Gastrocnemius medialis (tissue), 4 donors: ENCODE results near the gene SMARCA4. TPM values are rescaled to one million over a fixed set of nuclear protein-coding genes. Genes with fewer than 3 reads are reported as not detected.
"Not testable (repeated sequence)": the region's sequence is repeated elsewhere in the genome, so short reads cannot be mapped to it uniquely, and the experiment has no call there.

ENCODE experiments used
- ATAC-seq, 2 donors: fragments of 150-250 bp; one replicate each; pipeline ENCODE4 v1.9.1; 2016
- DNase-seq, 2 donors: peaks; one replicate each; pipeline ENCODE4 v3.0.0-alpha.2; 2019
- H3K27ac ChIP-seq, 4 donors: fragments of 200-600 bp; sonication (generic); 1 replicate in 1 of 4; 2 replicates in 3 of 4; pipeline ENCODE4 v1.5.1; 2016 to 2018; ENCODE audit warnings: mild to moderate bottlenecking in 2 of 4, moderate library complexity in 1 of 4
- H3K27me3 ChIP-seq, 3 donors: fragments of 200-600 bp; sonication (generic) in 2 of 3; 1 replicate in 1 of 3; 2 replicates in 2 of 3; pipeline versions ENCODE4 v1.5.1 to v1.6.0; 2016 to 2019; ENCODE audit warnings: mild to moderate bottlenecking in 1 of 3, moderate library complexity in 1 of 3
- H3K36me3 ChIP-seq, 2 donors: fragments of 200-600 bp; sonication (generic) in 1 of 2; one replicate each; pipeline ENCODE4 v1.5.1; 2017 to 2018
- H3K4me1 ChIP-seq, 2 donors: fragments of 200-600 bp; sonication (generic) in 1 of 2; one replicate each; pipeline ENCODE4 v1.5.1; 2016 to 2017; ENCODE audit warnings: mild to moderate bottlenecking in 2 of 2
- H3K4me3 ChIP-seq, 4 donors: fragments of 200-600 bp; sonication (generic) in 3 of 4; 1 replicate in 1 of 4; 2 replicates in 3 of 4; pipeline ENCODE4 v1.5.1; 2016 to 2019; ENCODE audit warnings: mild to moderate bottlenecking in 2 of 4
- H3K9me3 ChIP-seq, 3 donors: fragments of 200-600 bp; sonication (generic) in 2 of 3; 1 replicate in 1 of 3; 2 replicates in 2 of 3; pipeline ENCODE4 v1.5.1; 2016 to 2019
- CTCF ChIP-seq, 5 experiments: fragments of 450-650 bp in 3 of 5; fragments of 200-600 bp in 2 of 5; sonication (generic) in 2 of 5; IDR thresholded peaks in 4 of 5; conservative IDR thresholded peaks in 1 of 5; 1 replicate in 4 of 5; 2 replicates in 1 of 5; pipeline ENCODE4 v1.5.1; 2016 to 2019; ENCODE audit warnings: antibody characterized with exemption in 5 of 5, mild to moderate bottlenecking in 3 of 5, moderate library complexity in 3 of 5
- POLR2A ChIP-seq, 2 donors: fragments of 450-650 bp; IDR thresholded peaks; one replicate each; pipeline ENCODE4 v1.6.1; 2017; ENCODE audit warnings: antibody characterized with exemption in 2 of 2, mild to moderate bottlenecking in 2 of 2, moderate library complexity in 2 of 2
- in situ Hi-C, 4 donors: fragments of 200-750 bp; cut with MboI; loops; one replicate each; pipeline versions ENCODE4 v1.15.0 to v1.8.0; 2017; ENCODE audit warnings: low sequenced_read_pairs in 4 of 4
- intact Hi-C: fragments of 100-400 bp; cut with DNase I; formaldehyde crosslinking; loops from one replicate; pipeline ENCODE4 v1.15.1; 2023; ENCODE audit warnings: low total_unique reads
- total RNA-seq, 4 donors: library from RNA; depleted of rRNA; stranded (reverse); fragments of >200 nt; gene quantifications; one replicate each; pipeline versions ENCODE4 v1.1.0 to v1.2.3, GENCODE V29; 2016

The SMARCA4 gene
- total RNA-seq, 4 donors from 2014 or later = 24.0 to 72.6 (median 68.7) TPM

GRCh38 chr19:11093689-11094238 lies 132.9 kb downstream of the SMARCA4 start:
- Histone ChIP-seq H3K27ac (peak overlapping the region; percentile 79 to 85 (median 82)), H3K27me3 (peaks cover 20 to 36% (median 29%) of the 10 kb centered on the region in 3 donors), H3K4me1 (peaks cover 5 to 15% of the 10 kb centered on the region in 2 donors), H3K9me3 (no peaks in the 10 kb centered on the region), H3K36me3 (no peaks in the 10 kb centered on the region), H3K4me3 (no peak overlapping the region)
- TF ChIP-seq CTCF (IDR thresholded peaks at IDR 0.05 in 4 of 5, conservative IDR thresholded peaks at IDR 0.05 in 1 of 5) (no peak), POLR2A (IDR thresholded peaks at IDR 0.05) (no peak)
- in situ Hi-C loops (no loop called here), intact Hi-C loops (loop anchor here (5.0 kb wide), 1 partner anchor 56 kb away; no protein-coding TSS in a partner anchor)
- ATAC-seq = no peak
- DNase-seq = no peak

- DNase-seq = no peak
- Histone ChIP-seq H3K27ac (peak overlapping the region; percentile 50 to 85 (median 81)), H3K36me3 (no peaks in the 10 kb centered on the region), H3K27me3 (peaks cover 12 to 28% (median 22%) of the 10 kb centered on the region in 3 donors), H3K4me3 (no peak overlapping the region), H3K9me3 (no peaks in the 10 kb centered on the region), H3K4me1 (peaks cover 5 to 15% of the 10 kb centered on the region in 2 donors)
- TF ChIP-seq POLR2A (IDR thresholded peaks at IDR 0.05) (no peak), CTCF (IDR thresholded peaks at IDR 0.05 in 4 of 5, conservative IDR thresholded peaks at IDR 0.05 in 1 of 5) (no peak)
- ATAC-seq = no peak
- in situ Hi-C loops = no loop called here
- intact Hi-C loops = loop anchor here (5.0 kb wide), 1 partner anchor 57 kb away; no protein-coding TSS in a partner anchor
These were observed 133.7 kb downstream of the SMARCA4 start for GRCh38 chr19:11094520-11094894.

- no peak for ATAC-seq
- TF ChIP-seq POLR2A (IDR thresholded peaks at IDR 0.05) = no peak
- TF ChIP-seq CTCF (IDR thresholded peaks at IDR 0.05 in 4 of 5, conservative IDR thresholded peaks at IDR 0.05 in 1 of 5) = no peak
- DNase-seq = peak in 1 of 2 donors; percentile 27
These were observed 135.5 kb downstream of the SMARCA4 start for GRCh38 chr19:11096210-11096841.

GRCh38 chr19:11097367-11097766 lies 136.5 kb downstream of the SMARCA4 start:
- Histone ChIP-seq H3K27ac (peak overlapping the region in 2 of 4 donors; percentile 76 to 83), H3K4me1 (peaks cover 0 to 11% of the 10 kb centered on the region in 2 donors)
- DNase-seq, H3K4me3 ChIP-seq, intact Hi-C loops, H3K36me3 ChIP-seq, H3K9me3 ChIP-seq, ATAC-seq, in situ Hi-C loops, H3K27me3 ChIP-seq: not testable (repeated sequence)

More at GRCh38 chr19:11096210-11096841, 135.5 kb downstream of the SMARCA4 start:
- intact Hi-C loops = no loop called here
- Histone ChIP-seq H3K9me3 (no peaks in the 10 kb centered on the region), H3K4me3 (no peak overlapping the region), H3K36me3 (no peaks in the 10 kb centered on the region), H3K4me1 (peaks cover 0 to 15% of the 10 kb centered on the region in 2 donors), H3K27ac (peak overlapping the region in 3 of 4 donors; percentile 76 to 83 (median 79)), H3K27me3 (peaks cover 3 to 13% (median 7%) of the 10 kb centered on the region in 3 donors)
- in situ Hi-C loops = no loop called here

- DNase-seq (no peak), ATAC-seq (no peak)
- intact Hi-C loops = no loop called here
- Histone ChIP-seq H3K4me1 (peaks cover 0 to 11% of the 10 kb centered on the region in 2 donors), H3K9me3 (no peaks in the 10 kb centered on the region), H3K27me3 (peaks cover 3 to 5% (median 4%) of the 10 kb centered on the region in 3 donors), H3K4me3 (no peak overlapping the region), H3K36me3 (no peaks in the 10 kb centered on the region), H3K27ac (no peak overlapping the region)
- in situ Hi-C loops = no loop called here
- no peak for TF ChIP-seq CTCF (IDR thresholded peaks at IDR 0.05 in 4 of 5, conservative IDR thresholded peaks at IDR 0.05 in 1 of 5)
- TF ChIP-seq POLR2A (IDR thresholded peaks at IDR 0.05) = no peak
These were observed 137.5 kb downstream of the SMARCA4 start for GRCh38 chr19:11098327-11098726.
